ENCODE measurements around the gene AKAP8.

DNA sequence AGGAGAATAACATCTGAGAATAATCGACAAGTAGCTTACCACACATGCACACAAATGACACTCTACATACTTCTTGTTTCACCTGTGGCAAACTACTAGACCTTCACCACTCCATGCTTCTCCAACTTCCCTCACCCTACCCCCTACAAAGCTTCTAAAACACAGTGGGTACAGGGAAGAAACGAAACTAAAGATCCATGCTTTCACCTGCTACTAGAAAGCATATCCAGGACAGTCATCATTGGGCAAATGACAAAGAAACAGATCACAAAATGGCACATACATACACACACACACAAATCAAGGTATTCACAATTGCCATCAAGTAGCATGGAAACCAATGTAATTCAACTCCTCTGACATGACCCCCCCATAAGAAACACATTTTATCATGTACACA, 57.8 kb downstream of the AKAP8 start:
- TF ChIP-seq, protein P1, sequence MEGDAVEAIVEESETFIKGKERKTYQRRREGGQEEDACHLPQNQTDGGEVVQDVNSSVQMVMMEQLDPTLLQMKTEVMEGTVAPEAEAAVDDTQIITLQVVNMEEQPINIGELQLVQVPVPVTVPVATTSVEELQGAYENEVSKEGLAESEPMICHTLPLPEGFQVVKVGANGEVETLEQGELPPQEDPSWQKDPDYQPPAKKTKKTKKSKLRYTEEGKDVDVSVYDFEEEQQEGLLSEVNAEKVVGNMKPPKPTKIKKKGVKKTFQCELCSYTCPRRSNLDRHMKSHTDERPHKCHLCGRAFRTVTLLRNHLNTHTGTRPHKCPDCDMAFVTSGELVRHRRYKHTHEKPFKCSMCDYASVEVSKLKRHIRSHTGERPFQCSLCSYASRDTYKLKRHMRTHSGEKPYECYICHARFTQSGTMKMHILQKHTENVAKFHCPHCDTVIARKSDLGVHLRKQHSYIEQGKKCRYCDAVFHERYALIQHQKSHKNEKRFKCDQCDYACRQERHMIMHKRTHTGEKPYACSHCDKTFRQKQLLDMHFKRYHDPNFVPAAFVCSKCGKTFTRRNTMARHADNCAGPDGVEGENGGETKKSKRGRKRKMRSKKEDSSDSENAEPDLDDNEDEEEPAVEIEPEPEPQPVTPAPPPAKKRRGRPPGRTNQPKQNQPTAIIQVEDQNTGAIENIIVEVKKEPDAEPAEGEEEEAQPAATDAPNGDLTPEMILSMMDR (IDR thresholded peaks at IDR 0.05) = no peak
- TF ChIP-seq POLR2A (IDR thresholded peaks at IDR 0.05) = no peak

Measured in Peyer's patch (tissue), 4 donors.